ENCODE data around the gene EXOSC1. TPM values are rescaled to one million over a fixed set of nuclear protein-coding genes. Genes with fewer than 3 reads are reported as not detected.

The EXOSC1 gene
- total and polyA plus RNA-seq, 4 experiments from 2014 or later: 60.6 to 93.7 (median 78.0) TPM

GRCh38 chr10:97451605-97452004 is 5.8 kb upstream of the EXOSC1 start:
- Mint-ChIP-seq H3K36me3 (peaks cover 3 to 35% of the 10 kb centered on the region in 2 donors), H3K27ac (peak overlapping the region in 1 of 7 donors; percentile 15), H3K9me3 (peaks cover 0 to 3% (median 0%) of the 10 kb centered on the region in 8 donors), H3K4me1 (peaks cover 15 to 47% (median 35%) of the 10 kb centered on the region in 4 donors), H3K27me3 (no peaks in the 10 kb centered on the region), H3K4me3 (no peak overlapping the region)
- DNase-seq: no peak
- no peaks in the 10 kb centered on the region for H3K27me3 ChIP-seq (ENCODE audit: insufficient read depth, low read length)
- POLR2A ChIA-PET (ENCODE audit: partially characterized antibody): interaction anchor here (0.8 kb wide), 1 partner anchor 47 kb away, joined by 3 read pairs; the partner anchor contains the start of genes MMS19 and UBTD1
- peaks cover 20% of the 10 kb centered on the region for H3K4me1 ChIP-seq (ENCODE audit: insufficient read depth, low read length)
- peaks cover 22% of the 10 kb centered on the region for H3K36me3 ChIP-seq (ENCODE audit: insufficient read depth, low read length)
- intact Hi-C loops (cut with micrococcal nuclease): no loop called here
- no peaks in the 10 kb centered on the region for H3K9me3 ChIP-seq (ENCODE audit: control insufficient read depth in 1 of 2, low read length in 2 of 2)
- H3K4me3 ChIP-seq (ENCODE audit: low read length in 2 of 2): no peak overlapping the region
- H3K27ac ChIP-seq (ENCODE audit: low read depth, low read length): no peak overlapping the region
- CTCF ChIA-PET (ENCODE audit: partially characterized antibody): interaction anchor here (0.8 kb wide), 1 partner anchor 10 kb away, joined by 3 read pairs; no protein-coding TSS in a partner anchor

- no peak overlapping the region for H3K4me3 Mint-ChIP-seq
- ChIA-PET CTCF (ENCODE audit: partially characterized antibody) (no interaction called here), POLR2A (ENCODE audit: partially characterized antibody) (no interaction called here)
- DNase-seq: no peak
- Histone ChIP-seq H3K36me3 (ENCODE audit: insufficient read depth, low read length) (peaks cover 15% of the 10 kb centered on the region), H3K27ac (ENCODE audit: low read depth, low read length) (no peak overlapping the region), H3K4me1 (ENCODE audit: insufficient read depth, low read length) (peaks cover 24% of the 10 kb centered on the region), H3K27me3 (ENCODE audit: insufficient read depth, low read length) (no peaks in the 10 kb centered on the region), H3K4me3 (ENCODE audit: low read length in 2 of 2) (no peak overlapping the region), H3K9me3 (ENCODE audit: control insufficient read depth in 1 of 2, low read length in 2 of 2) (no peaks in the 10 kb centered on the region)
- peaks cover 15 to 55% (median 39%) of the 10 kb centered on the region in 4 donors for H3K4me1 Mint-ChIP-seq
- peak overlapping the region in 5 of 7 donors; percentile 43 to 92 (median 52) for H3K27ac Mint-ChIP-seq
- H3K9me3 Mint-ChIP-seq: peaks cover 0 to 3% (median 0%) of the 10 kb centered on the region in 8 donors
- intact Hi-C loops (cut with micrococcal nuclease): no loop called here
- H3K27me3 Mint-ChIP-seq: no peaks in the 10 kb centered on the region
- H3K36me3 Mint-ChIP-seq: peaks cover 3 to 31% of the 10 kb centered on the region in 2 donors
Observed at GRCh38 chr10:97450828-97451227, 5.0 kb upstream of the EXOSC1 start.

GRCh38 chr10:97445357-97445721 is 467 bp downstream of the EXOSC1 start:
- peaks cover 37% of the 10 kb centered on the region for H3K4me1 ChIP-seq (ENCODE audit: insufficient read depth, low read length)
- peaks cover 11% of the 10 kb centered on the region for H3K36me3 ChIP-seq (ENCODE audit: insufficient read depth, low read length)
- Mint-ChIP-seq H3K9me3 (peaks cover 0 to 3% (median 0%) of the 10 kb centered on the region in 8 donors), H3K36me3 (peaks cover 11 to 25% of the 10 kb centered on the region in 2 donors), H3K27me3 (no peaks in the 10 kb centered on the region), H3K4me1 (peaks cover 18 to 53% (median 43%) of the 10 kb centered on the region in 4 donors), H3K27ac (peak overlapping the region; percentile 86 to 97 (median 95)), H3K4me3 (peak overlapping the region; percentile 97 to 100 (median 99))
- ChIA-PET CTCF (ENCODE audit: partially characterized antibody) (interaction anchor here (1.0 to 2.7 kb wide), 7 partner anchors 17 to 78 kb away, joined by 3 to 15 read pairs (median 3); partner anchors contain the start of gene RRP12), POLR2A (ENCODE audit: partially characterized antibody) (interaction anchor here (0.7 to 1.7 kb wide), 10 partner anchors 8 to 112 kb away, joined by 3 to 7 read pairs (median 4); partner anchors contain the start of gene RRP12)
- no peak for DNase-seq
- intact Hi-C loops (cut with micrococcal nuclease): no loop called here
- H3K27ac ChIP-seq (ENCODE audit: low read depth, low read length): peak overlapping the region; percentile 80
- no peaks in the 10 kb centered on the region for H3K27me3 ChIP-seq (ENCODE audit: insufficient read depth, low read length)
- peak overlapping the region; percentile 79 to 93 for H3K4me3 ChIP-seq (ENCODE audit: low read length in 2 of 2)
- no peaks in the 10 kb centered on the region for H3K9me3 ChIP-seq (ENCODE audit: control insufficient read depth in 1 of 2, low read length in 2 of 2)

- Mint-ChIP-seq H3K27me3 (no peaks in the 10 kb centered on the region), H3K27ac (peak overlapping the region in 5 of 7 donors; percentile 9 to 95 (median 69)), H3K36me3 (peaks cover 17 to 30% of the 10 kb centered on the region in 2 donors), H3K9me3 (peaks cover 0 to 3% (median 0%) of the 10 kb centered on the region in 8 donors), H3K4me1 (peaks cover 21 to 50% (median 39%) of the 10 kb centered on the region in 4 donors), H3K4me3 (peak overlapping the region; percentile 10 to 100 (median 98))
- Histone ChIP-seq H3K4me3 (ENCODE audit: low read length in 2 of 2) (no peak overlapping the region), H3K4me1 (ENCODE audit: insufficient read depth, low read length) (peaks cover 37% of the 10 kb centered on the region), H3K36me3 (ENCODE audit: insufficient read depth, low read length) (peaks cover 12% of the 10 kb centered on the region), H3K27me3 (ENCODE audit: insufficient read depth, low read length) (no peaks in the 10 kb centered on the region), H3K9me3 (ENCODE audit: control insufficient read depth in 1 of 2, low read length in 2 of 2) (no peaks in the 10 kb centered on the region), H3K27ac (ENCODE audit: low read depth, low read length) (no peak overlapping the region)
- CTCF ChIA-PET (ENCODE audit: partially characterized antibody): interaction anchor here (1.0 to 2.7 kb wide), 8 partner anchors 20 to 79 kb away, joined by 3 to 15 read pairs (median 4); partner anchors contain the start of gene RRP12
- no peak for DNase-seq
- POLR2A ChIA-PET (ENCODE audit: partially characterized antibody): interaction anchor here (0.6 to 1.7 kb wide), 7 partner anchors 9 to 43 kb away, joined by 3 to 7 read pairs (median 4); partner anchors contain the start of gene RRP12
- intact Hi-C loops (cut with micrococcal nuclease): no loop called here
Observed at GRCh38 chr10:97444212-97444611, 1.6 kb downstream of the EXOSC1 start.

- Mint-ChIP-seq H3K4me1 (peaks cover 16 to 34% (median 28%) of the 10 kb centered on the region in 4 donors), H3K27ac (no peak overlapping the region), H3K36me3 (peaks cover 22 to 39% of the 10 kb centered on the region in 2 donors), H3K27me3 (no peaks in the 10 kb centered on the region), H3K9me3 (peaks cover 0 to 3% (median 0%) of the 10 kb centered on the region in 8 donors), H3K4me3 (no peak overlapping the region)
- H3K27me3 ChIP-seq (ENCODE audit: insufficient read depth, low read length): no peaks in the 10 kb centered on the region
- peaks cover 24% of the 10 kb centered on the region for H3K36me3 ChIP-seq (ENCODE audit: insufficient read depth, low read length)
- H3K9me3 ChIP-seq (ENCODE audit: control insufficient read depth in 1 of 2, low read length in 2 of 2): no peaks in the 10 kb centered on the region
- no peak overlapping the region for H3K4me3 ChIP-seq (ENCODE audit: low read length in 2 of 2)
- intact Hi-C loops (cut with micrococcal nuclease): no loop called here
- peaks cover 26% of the 10 kb centered on the region for H3K4me1 ChIP-seq (ENCODE audit: insufficient read depth, low read length)
- CTCF ChIA-PET (ENCODE audit: partially characterized antibody): interaction anchor here (1.2 to 1.8 kb wide), 3 partner anchors 23 to 164 kb away, joined by 3 to 6 read pairs (median 4); no protein-coding TSS in a partner anchor
- DNase-seq: no peak
- POLR2A ChIA-PET (ENCODE audit: partially characterized antibody): no interaction called here
- H3K27ac ChIP-seq (ENCODE audit: low read depth, low read length): no peak overlapping the region
Observed at GRCh38 chr10:97442277-97442676, 3.5 kb downstream of the EXOSC1 start.

GRCh38 chr10:97435211-97435610 is 10.6 kb downstream of the EXOSC1 start:
- DNase-seq: no peak
- H3K9me3 ChIP-seq (ENCODE audit: control insufficient read depth in 1 of 2, low read length in 2 of 2): no peaks in the 10 kb centered on the region
- no peaks in the 10 kb centered on the region for H3K4me1 ChIP-seq (ENCODE audit: insufficient read depth, low read length)
- H3K27me3 Mint-ChIP-seq: no peaks in the 10 kb centered on the region
- no peak overlapping the region for H3K4me3 Mint-ChIP-seq
- H3K9me3 Mint-ChIP-seq: no peaks in the 10 kb centered on the region
- H3K27ac Mint-ChIP-seq: peak overlapping the region in 2 of 7 donors; percentile 19 to 84
- POLR2A ChIA-PET (ENCODE audit: partially characterized antibody): interaction anchor here (1.0 to 1.3 kb wide), 2 partner anchors 10 to 24 kb away, joined by 3 to 7 read pairs; no protein-coding TSS in a partner anchor
- H3K27me3 ChIP-seq (ENCODE audit: insufficient read depth, low read length): no peaks in the 10 kb centered on the region
- CTCF ChIA-PET (ENCODE audit: partially characterized antibody): no interaction called here
- intact Hi-C loops (cut with micrococcal nuclease): no loop called here
- peaks cover 0 to 2% (median under 1%) of the 10 kb centered on the region in 4 donors for H3K4me1 Mint-ChIP-seq
- no peak overlapping the region for H3K4me3 ChIP-seq (ENCODE audit: low read length in 2 of 2)
- H3K36me3 Mint-ChIP-seq: peaks cover 26 to 66% of the 10 kb centered on the region in 2 donors
- peaks cover 67% of the 10 kb centered on the region for H3K36me3 ChIP-seq (ENCODE audit: insufficient read depth, low read length)
- H3K27ac ChIP-seq (ENCODE audit: low read depth, low read length): no peak overlapping the region

GRCh38 chr10:97434557-97434956 is 11.2 kb downstream of the EXOSC1 start:
- CTCF ChIA-PET (ENCODE audit: partially characterized antibody): no interaction called here
- POLR2A ChIA-PET (ENCODE audit: partially characterized antibody): interaction anchor here (1.0 to 1.3 kb wide), 2 partner anchors 10 to 24 kb away, joined by 3 to 7 read pairs; no protein-coding TSS in a partner anchor
- Histone ChIP-seq H3K4me3 (ENCODE audit: low read length in 2 of 2) (no peak overlapping the region), H3K27ac (ENCODE audit: low read depth, low read length) (no peak overlapping the region), H3K4me1 (ENCODE audit: insufficient read depth, low read length) (peaks cover under 1% of the 10 kb centered on the region), H3K9me3 (ENCODE audit: control insufficient read depth in 1 of 2, low read length in 2 of 2) (no peaks in the 10 kb centered on the region), H3K27me3 (ENCODE audit: insufficient read depth, low read length) (no peaks in the 10 kb centered on the region), H3K36me3 (ENCODE audit: insufficient read depth, low read length) (peaks cover 68% of the 10 kb centered on the region)
- Mint-ChIP-seq H3K4me3 (no peak overlapping the region), H3K4me1 (peaks cover 0 to 7% (median 1%) of the 10 kb centered on the region in 4 donors), H3K9me3 (no peaks in the 10 kb centered on the region), H3K27ac (peak overlapping the region in 1 of 7 donors; percentile 40), H3K36me3 (peaks cover 22 to 68% of the 10 kb centered on the region in 2 donors), H3K27me3 (no peaks in the 10 kb centered on the region)
- DNase-seq: no peak
- intact Hi-C loops (cut with micrococcal nuclease): no loop called here
